Ishikawa (cell line): ENCODE measurements around the gene PLAAT3.

ENCODE experiments used
- CEBPB ChIP-seq: IDR thresholded peaks from 2 replicates; pipeline ENCODE4 v1.6.1; 2012
- CREB1 ChIP-seq: IDR thresholded peaks from 2 replicates; pipeline ENCODE4 v1.6.1; 2012; ENCODE audit warnings: low read depth
- EGR1 ChIP-seq: IDR thresholded peaks from 2 replicates; pipeline ENCODE4 v1.6.1; 2012
- EP300 ChIP-seq: IDR thresholded peaks from 2 replicates; pipeline ENCODE4 v1.6.1; 2012; ENCODE audit warnings: borderline replicate concordance
- FOXM1 ChIP-seq: IDR thresholded peaks from 2 replicates; pipeline ENCODE4 v1.6.1; 2012; ENCODE audit warnings: low read depth, borderline replicate concordance
- MAX ChIP-seq: IDR thresholded peaks from 2 replicates; pipeline ENCODE4 v1.6.1; 2012
- NFIC ChIP-seq: IDR thresholded peaks from 2 replicates; pipeline ENCODE4 v1.6.1; 2012
- TAF1 ChIP-seq: IDR thresholded peaks from 2 replicates; pipeline ENCODE4 v1.6.1; 2012; ENCODE audit warnings: low read depth, mild to moderate bottlenecking
- TCF12 ChIP-seq: IDR thresholded peaks from 2 replicates; pipeline ENCODE4 v1.6.1; 2012; ENCODE audit warnings: low read depth
- TEAD4 ChIP-seq: IDR thresholded peaks from 2 replicates; pipeline ENCODE4 v1.6.1; 2012
- USF1 ChIP-seq: IDR thresholded peaks from 2 replicates; pipeline ENCODE4 v1.6.1; 2012
- YY1 ChIP-seq: IDR thresholded peaks from 2 replicates; pipeline ENCODE4 v1.6.1; 2012; ENCODE audit warnings: low read depth
- ZBTB7A ChIP-seq: IDR thresholded peaks from 2 replicates; pipeline ENCODE4 v1.6.1; 2012; ENCODE audit warnings: low read depth
- TF ChIP-seq, protein P1 (sequence below): IDR thresholded peaks from 2 replicates; pipeline ENCODE4 v1.6.1; 2012; ENCODE audit warnings: low read depth, mild to moderate bottlenecking

PLAAT3 gene

DNA sequence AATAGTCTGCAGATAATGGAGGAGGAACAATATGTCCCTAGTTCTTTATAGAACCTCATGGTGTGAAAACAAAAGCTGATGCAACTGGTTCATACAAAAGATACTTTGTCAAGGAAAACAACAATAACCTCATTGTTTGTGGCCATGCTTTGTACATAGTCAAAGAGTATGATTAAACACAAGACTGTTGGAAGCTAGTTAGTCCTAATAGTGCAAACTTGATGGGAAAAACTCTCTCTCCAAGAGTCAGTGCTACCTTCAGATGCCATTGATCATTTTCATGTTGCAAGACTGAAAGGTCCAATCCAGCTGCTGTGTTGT, 30.9 kb downstream of the PLAAT3 start:
- no peak for TF ChIP-seq EP300
- no peak for TF ChIP-seq CEBPB
- no peak for TF ChIP-seq EGR1
- no peak for TF ChIP-seq USF1
- TF ChIP-seq, protein P1, sequence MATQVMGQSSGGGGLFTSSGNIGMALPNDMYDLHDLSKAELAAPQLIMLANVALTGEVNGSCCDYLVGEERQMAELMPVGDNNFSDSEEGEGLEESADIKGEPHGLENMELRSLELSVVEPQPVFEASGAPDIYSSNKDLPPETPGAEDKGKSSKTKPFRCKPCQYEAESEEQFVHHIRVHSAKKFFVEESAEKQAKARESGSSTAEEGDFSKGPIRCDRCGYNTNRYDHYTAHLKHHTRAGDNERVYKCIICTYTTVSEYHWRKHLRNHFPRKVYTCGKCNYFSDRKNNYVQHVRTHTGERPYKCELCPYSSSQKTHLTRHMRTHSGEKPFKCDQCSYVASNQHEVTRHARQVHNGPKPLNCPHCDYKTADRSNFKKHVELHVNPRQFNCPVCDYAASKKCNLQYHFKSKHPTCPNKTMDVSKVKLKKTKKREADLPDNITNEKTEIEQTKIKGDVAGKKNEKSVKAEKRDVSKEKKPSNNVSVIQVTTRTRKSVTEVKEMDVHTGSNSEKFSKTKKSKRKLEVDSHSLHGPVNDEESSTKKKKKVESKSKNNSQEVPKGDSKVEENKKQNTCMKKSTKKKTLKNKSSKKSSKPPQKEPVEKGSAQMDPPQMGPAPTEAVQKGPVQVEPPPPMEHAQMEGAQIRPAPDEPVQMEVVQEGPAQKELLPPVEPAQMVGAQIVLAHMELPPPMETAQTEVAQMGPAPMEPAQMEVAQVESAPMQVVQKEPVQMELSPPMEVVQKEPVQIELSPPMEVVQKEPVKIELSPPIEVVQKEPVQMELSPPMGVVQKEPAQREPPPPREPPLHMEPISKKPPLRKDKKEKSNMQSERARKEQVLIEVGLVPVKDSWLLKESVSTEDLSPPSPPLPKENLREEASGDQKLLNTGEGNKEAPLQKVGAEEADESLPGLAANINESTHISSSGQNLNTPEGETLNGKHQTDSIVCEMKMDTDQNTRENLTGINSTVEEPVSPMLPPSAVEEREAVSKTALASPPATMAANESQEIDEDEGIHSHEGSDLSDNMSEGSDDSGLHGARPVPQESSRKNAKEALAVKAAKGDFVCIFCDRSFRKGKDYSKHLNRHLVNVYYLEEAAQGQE = no peak
- TF ChIP-seq TEAD4 = no peak
- no peak for TF ChIP-seq NFIC

DNA sequence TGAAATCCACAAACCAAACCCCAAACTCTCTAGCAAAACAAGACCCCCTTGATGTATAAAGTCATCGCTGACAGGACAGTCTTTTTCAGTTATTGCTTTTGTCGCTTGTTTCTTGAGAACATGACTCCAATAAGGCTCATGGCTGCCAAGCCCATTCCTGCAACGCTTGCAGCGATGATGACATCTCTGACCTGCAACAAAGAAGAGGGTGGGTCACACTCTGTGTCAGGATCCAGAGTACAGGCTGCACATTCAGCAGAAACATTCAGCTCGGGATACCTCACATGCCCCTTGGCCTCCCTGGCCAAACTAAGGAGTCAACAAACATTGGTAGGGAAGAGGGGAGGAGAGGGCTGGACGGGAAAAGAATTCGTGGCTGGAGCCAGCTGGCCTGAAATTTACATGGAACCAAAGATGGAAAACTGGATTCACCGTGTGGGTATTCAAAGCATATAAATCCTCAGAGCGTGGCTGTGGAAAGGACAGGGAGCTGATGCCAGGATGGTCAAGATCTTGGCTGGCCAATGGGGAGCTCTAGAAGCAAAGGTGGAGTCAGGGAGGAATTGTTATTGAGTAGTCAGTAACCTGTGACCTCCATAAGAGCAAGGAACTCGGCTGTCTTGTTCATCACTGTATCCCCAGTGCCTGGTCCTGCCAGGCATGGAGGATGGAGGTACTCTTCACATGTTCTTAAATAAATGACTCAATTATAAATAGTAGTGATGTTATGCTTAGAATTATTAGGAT, 39.2 kb downstream of the PLAAT3 start:
- TF ChIP-seq, protein P1 = no peak
- TF ChIP-seq FOXM1 = no peak
- no peak for TF ChIP-seq USF1
- TF ChIP-seq ZBTB7A = no peak
- TF ChIP-seq CREB1 = no peak
- no peak for TF ChIP-seq MAX

GRCh38 chr11:63573881-63574855, 40.1 kb downstream of the PLAAT3 start:
- TF ChIP-seq USF1 (peak; percentile 64), ZBTB7A (no peak), NFIC (no peak)

DNA sequence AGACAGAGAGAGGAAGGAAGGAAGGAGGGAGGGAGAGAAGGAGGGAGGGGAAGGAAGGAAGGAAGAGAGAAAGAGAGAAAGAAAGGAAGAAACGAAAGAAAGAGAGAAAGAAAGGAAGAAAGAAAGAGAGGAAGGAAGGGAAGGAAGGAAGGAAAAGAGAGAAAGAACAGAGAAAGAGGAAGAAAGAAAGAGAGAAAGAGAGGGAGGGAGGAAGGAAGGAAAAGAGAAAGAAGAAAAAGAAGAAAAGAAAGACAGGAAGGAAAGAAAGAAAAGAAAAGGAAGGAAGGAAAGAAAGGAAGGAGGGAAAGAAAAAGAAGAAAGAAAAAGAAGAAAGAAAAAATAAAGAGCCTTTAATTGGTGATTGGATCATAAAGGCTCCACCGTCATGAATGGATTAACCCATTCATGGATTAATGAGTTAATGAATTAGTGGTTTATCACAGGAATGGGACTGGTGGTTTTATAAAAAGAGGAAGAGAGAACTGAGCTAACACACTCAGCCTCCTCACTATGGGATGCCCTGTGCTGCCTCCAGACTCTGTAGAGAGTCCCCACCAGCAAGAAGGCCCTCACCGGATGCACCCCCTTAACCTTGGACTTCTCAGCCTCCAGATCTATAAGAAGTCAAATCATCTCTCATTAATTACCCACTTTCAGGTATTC, 42.1 kb downstream of the PLAAT3 start:
- no peak for TF ChIP-seq EP300
- TF ChIP-seq, protein P1 = no peak
- no peak for TF ChIP-seq USF1
- TF ChIP-seq TCF12 = no peak
- TF ChIP-seq TAF1 = no peak
- no peak for TF ChIP-seq YY1
- TF ChIP-seq MAX = no peak
